Measurements from ENCODE around the gene ESYT3.

The ESYT3 gene

GRCh38 chr3:138461896-138462295, 27.5 kb downstream of the ESYT3 start:
- ChIA-PET CTCF (no interaction called here), POLR2A (ENCODE audit: low non-redundant PET) (no interaction called here)
- H3K27ac ChIP-seq, result no peak overlapping the region
- no peak for DNase-seq (ENCODE audit: low spot score)
- TF ChIP-seq CTCF (conservative IDR thresholded peaks at IDR 0.05; ENCODE audit: low read depth), result no peak

GRCh38 chr3:138463724-138464490, 29.5 kb downstream of the ESYT3 start:
- H3K27ac ChIP-seq, result no peak overlapping the region
- ChIA-PET CTCF (no interaction called here), POLR2A (ENCODE audit: low non-redundant PET) (no interaction called here)
- DNase-seq (ENCODE audit: low spot score), result no peak
- TF ChIP-seq CTCF (conservative IDR thresholded peaks at IDR 0.05; ENCODE audit: low read depth), result no peak

GRCh38 chr3:138464491-138464860, 30.1 kb downstream of the ESYT3 start:
- no peak for DNase-seq (ENCODE audit: low spot score)
- CTCF ChIA-PET, result no interaction called here
- TF ChIP-seq CTCF (conservative IDR thresholded peaks at IDR 0.05; ENCODE audit: low read depth), result no peak
- POLR2A ChIA-PET (ENCODE audit: low non-redundant PET), result no interaction called here
- H3K27ac ChIP-seq, result no peak overlapping the region

GRCh38 chr3:138465451-138465850, 31.0 kb downstream of the ESYT3 start:
- CTCF ChIA-PET, result interaction anchor here (0.8 kb wide), 1 partner anchor 49 kb away, joined by 3 read pairs; no protein-coding TSS in a partner anchor
- no peak for TF ChIP-seq CTCF (conservative IDR thresholded peaks at IDR 0.05; ENCODE audit: low read depth)
- no peak overlapping the region for H3K27ac ChIP-seq
- no peak for DNase-seq (ENCODE audit: low spot score)
- POLR2A ChIA-PET (ENCODE audit: low non-redundant PET), result no interaction called here

GRCh38 chr3:138465925-138466324, 31.5 kb downstream of the ESYT3 start:
- CTCF ChIA-PET, result interaction anchor here (0.5 to 0.8 kb wide), 2 partner anchors 49 to 394 kb away, joined by 3 to 6 read pairs; no protein-coding TSS in a partner anchor
- DNase-seq (ENCODE audit: low spot score), result no peak
- no peak for TF ChIP-seq CTCF (conservative IDR thresholded peaks at IDR 0.05; ENCODE audit: low read depth)
- POLR2A ChIA-PET (ENCODE audit: low non-redundant PET), result no interaction called here
- no peak overlapping the region for H3K27ac ChIP-seq

- ChIA-PET CTCF (interaction anchor here (1.0 kb wide), 1 partner anchor 11 kb away, joined by 4 read pairs; no protein-coding TSS in a partner anchor), POLR2A (ENCODE audit: low non-redundant PET) (no interaction called here)
- DNase-seq (ENCODE audit: low spot score), result no peak
- no peak for TF ChIP-seq CTCF (conservative IDR thresholded peaks at IDR 0.05; ENCODE audit: low read depth)
- H3K27ac ChIP-seq, result no peak overlapping the region
These were observed 33.5 kb downstream of the ESYT3 start for GRCh38 chr3:138467931-138468330.
